Measurements from ENCODE around the gene OR2AG2.
"Not testable (repeated sequence)": the region's sequence is repeated elsewhere in the genome, so short reads cannot be mapped to it uniquely, and the experiment has no call there.

Gene OR2AG2, protein sequence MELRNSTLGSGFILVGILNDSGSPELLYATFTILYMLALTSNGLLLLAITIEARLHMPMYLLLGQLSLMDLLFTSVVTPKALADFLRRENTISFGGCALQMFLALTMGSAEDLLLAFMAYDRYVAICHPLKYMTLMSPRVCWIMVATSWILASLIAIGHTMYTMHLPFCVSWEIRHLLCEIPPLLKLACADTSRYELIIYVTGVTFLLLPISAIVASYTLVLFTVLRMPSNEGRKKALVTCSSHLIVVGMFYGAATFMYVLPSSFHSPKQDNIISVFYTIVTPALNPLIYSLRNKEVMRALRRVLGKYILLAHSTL

DNA sequence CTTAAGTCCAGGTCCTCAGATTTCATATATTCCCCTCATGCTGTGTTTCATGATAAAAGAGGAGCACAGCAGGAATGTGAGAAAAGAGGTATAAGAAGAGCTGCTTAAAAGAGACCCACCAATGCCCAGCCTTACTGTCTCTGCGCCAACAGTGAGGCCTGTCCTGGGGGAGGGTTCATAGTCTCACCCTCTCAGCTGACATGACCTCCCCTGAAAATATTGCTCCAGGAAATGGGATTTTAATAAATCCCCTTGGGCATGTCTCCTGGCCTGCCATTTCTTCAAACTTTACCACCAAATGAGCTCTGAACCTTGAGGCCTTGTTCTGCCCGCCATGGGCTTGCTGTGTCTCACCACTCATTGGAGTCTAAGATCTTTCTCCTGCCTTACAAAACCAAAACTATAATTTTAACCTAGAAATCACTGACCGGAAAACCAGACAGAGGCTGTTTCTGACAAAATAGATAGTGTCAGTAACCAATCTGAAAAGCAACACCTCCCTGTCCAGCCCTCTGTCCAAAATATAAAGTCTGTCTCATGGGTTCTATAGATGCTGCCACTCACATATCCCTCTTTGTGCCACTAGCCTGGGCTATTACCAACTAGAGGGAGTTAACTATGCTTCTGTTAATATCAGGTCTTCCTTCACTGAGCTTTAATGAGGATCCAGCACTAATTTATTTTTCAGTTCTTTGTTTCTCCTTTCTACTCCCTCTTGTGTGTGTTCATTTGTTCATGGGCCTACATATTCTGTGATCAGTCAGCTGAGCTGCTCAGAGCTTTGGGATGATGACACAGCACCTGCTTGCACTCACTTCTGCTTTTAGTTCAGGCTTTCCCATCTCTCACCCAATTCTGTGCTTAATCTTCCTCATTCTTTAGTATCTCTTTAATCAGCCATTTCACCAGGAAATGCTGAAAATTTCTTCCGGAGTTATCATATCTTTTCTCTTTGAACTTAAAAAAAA is at the start of gene OR2AG2:
Gene OR2AG2, minus strand, starts transcription at position 51 of the 968 bp plus-strand sequence. CDS start 3,019 bp downstream, outside the sequence.
- peak; percentile 79 to 85 (median 84) for DNase-seq

DNA sequence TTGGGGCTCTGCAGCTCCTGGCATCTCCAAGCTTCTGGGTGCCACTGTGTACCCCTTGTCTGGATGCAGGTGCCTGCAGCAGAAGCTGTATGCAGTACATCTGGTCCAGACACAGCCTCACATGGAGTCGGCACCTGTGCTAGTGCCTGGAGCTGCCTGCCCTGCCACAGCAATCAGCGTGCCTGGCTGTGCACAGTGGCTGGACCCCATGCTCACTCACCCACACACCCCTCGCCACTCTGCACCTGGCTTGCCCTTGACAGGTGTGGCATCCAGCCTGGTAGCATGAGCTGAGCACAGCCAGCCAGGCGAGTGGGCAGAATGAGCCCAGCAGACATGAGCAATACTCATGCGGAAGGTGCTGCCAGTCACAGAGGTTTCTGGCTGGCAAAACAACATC is 47.2 kb upstream of the OR2AG2 start:
- DNase-seq = no peak

DNA sequence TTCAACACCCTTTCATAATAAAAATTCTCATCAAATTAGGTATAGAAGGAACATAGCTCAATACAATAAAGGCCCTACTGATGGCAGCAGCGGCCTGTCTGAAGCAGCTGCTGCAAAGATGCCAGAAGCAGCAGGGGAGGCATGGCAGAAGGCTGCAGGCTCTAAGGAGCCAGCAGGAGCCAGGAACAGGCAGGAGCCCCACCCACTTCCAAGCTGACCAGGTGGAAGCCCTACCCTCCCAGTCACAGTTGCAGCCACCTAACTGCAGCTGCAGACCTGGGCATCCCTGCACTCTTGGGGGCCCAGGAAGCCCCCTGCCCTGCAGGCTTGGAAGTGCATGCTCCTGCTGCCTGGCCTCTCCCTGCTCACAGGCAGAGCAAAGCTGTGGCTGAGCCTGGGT is 45.9 kb upstream of the OR2AG2 start:
- DNase-seq = no peak

DNA sequence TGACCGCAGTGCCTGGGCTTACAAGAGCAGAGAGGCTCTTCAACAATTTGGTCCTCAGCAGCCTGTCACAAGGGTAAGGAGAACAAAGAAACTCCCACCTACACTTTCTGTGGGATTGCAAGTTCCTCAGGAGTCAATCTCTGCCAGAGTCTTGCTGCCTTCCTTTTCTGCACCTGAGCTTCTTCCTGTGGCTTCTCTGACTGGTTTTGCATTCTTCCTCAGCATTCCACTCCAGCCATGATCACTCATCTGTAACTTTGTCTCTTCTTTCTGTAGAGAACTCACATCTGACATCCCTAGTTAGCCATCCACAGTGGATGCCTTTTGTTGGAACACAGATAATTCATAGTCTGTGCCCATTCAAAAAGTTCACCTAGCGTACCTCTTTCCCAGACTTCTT is 41.9 kb upstream of the OR2AG2 start:
- no peak for DNase-seq

DNA sequence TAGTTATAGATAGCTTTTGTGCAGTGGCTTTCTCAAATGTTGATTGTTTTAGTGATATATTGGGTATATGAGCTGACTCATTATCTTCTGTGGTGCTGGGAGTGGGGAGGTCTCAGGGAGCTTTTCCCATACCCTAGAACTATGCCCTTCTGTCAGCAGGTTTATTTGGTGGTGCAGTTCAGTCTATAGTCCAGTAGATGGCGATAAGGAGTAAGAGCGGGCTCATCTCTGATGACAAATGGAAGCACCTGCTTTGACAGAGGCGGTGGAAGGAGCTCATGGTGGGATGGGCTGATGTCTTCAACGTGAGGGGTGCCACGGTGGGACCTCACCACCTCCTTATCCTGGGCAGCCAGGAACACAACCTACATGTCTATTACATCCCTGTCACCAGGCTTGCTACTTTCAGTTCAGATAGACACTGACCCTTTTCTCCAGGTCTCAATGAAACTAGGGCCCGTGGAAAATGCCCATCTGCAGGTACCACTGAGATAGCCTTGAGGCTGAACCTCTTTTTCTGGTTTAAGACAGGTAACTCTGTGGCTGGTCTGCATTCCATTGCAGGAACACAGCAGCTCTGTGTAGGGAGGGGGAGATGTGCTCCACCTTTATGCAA is 40.7 kb upstream of the OR2AG2 start:
- peak; percentile 49 to 66 (median 52) for DNase-seq

DNA sequence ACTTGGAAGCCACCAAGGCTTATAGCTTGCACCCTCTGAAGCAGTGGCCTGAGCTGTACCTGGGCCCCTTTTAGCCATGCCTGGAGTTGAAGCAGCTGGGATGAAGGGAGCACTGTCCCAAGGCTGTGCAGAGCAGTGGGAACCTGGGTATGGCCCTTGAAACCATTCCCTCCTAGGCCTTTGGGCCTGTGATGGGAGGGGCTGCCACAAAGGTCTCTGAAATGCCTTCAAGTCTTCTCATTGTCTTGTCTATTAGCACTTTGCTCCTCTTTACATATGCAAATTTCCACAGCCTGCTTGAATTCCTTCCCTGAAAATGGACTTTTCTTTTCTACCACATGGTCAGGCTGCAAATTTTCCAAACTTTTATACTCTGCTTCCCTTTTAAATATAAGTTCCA is 29.3 kb upstream of the OR2AG2 start:
- DNase-seq = not testable (repeated sequence)

DNA sequence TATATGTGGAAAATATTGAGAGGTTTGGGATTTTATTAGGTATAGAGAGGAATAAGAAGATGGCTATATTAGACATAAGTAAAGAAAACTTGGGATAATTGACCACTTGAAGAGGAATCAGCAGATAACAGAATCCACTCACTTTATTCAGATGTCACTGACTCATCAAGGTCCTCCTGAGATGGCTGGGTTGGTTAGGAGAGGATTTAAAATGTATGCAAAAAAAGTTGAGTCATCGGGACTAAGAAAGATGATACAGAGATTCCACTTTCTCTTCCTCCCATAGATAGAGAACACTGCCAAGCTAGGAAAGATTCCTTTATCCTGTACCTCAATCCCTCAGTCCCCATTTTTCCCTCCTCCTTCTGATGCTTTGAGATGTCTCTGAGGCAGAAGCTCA is 27.6 kb upstream of the OR2AG2 start, which contains the start of gene OR6A2:
Gene OR6A2, minus strand, starts transcription at position 288 of the 400 bp plus-strand sequence. CDS start 3,981 bp downstream, outside the sequence.
- DNase-seq = peak; percentile 13 to 54 (median 44)

DNA sequence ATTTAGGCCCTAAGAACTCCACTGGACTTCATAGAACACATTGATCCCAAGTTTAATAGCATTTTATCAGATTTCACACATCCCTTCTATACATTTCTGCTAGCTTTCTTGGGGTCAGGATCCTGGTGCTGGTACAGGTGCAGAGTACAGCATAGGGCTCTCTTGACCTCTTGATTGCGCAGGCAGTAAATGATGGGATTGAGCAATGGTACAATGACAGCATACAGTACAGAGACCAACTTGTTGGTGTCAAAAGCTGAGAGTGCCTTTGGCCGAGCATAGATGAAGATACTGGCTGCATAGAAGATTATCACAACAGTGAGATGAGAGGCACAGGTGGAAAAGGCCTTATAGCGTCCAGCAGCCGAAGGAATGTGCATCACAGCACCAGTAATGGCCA is 22.9 kb upstream of the OR2AG2 start:
- no peak for DNase-seq

DNA sequence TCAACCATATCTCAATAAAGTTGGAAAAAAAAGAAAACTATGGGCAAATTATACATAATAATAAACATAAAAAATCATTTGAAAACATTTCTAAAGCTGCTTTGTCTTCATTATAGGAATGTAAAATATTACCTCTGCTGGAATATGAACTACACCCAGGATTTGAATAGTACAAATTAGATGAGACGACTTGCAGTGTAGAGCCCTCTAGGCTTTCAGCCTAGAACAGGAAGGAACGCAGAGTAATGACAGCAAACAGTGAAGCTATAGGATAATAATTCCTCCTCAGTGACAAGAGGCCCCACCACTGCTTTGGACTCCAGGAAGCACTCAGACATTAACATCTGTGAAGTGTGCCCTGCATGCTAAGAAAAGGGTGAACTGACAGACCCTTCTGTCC is 18.8 kb upstream of the OR2AG2 start:
- no peak for DNase-seq

DNA sequence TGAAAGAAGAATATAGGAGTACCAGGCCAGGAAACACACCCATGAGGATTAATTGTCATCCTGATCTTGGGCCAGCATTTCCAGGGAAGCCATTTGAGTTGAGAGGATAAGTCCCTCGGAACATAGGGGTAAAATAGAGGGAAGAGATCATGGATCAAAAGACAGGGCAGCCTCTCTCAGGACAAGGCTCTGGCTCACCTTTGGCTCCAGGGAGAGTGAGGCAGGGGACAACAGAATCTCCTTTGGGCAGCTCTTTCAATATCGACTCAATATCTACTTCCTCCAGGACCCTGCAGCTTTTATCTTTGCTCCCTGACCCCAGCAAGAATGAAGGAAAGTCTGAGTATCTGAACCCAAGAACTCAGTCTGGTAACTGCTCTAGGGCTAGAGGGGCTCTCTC is 10.9 kb upstream of the OR2AG2 start, which contains the start of gene OR2AG1:
Gene OR2AG1, plus strand, starts transcription at position 301 of the 400 bp plus-strand sequence. CDS start 2,018 bp downstream, outside the sequence.
- no peak for DNase-seq

DNA sequence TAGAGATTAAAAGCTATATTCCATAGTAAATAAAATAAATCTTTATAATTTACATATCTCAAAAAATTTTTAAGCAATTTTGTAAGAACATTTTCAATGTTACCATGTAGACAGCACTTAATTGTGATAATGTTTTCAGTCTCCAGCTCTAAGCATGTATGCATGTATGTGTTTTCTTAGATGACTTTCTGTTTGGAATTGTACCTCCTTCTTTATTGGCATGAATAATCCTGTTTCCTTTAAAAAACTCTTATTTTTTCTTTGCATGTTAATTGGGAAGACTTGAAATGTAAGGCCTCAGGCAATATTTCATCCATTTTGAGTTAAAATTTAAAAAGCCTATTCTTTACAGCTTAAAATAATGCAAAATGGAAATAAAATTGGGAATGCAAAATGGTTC is 9.1 kb upstream of the OR2AG2 start:
- no peak for DNase-seq

DNA sequence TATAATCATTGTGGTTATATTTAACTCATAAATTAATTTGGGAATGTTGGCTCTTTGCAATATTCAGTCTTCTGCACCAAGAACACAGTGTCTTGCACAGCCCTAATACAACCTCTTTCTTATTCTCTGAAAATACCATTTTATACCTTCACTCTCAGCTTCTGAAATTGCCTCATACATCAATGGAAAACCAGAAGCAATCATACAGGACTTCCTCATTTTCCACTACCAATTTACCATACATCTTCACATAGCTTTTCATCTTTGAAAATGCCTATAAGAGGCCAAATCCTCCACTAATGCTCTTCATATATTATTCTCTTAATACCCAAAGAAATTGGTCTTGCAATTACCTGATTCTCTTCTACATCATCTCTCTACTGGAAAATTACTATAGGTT is 6.7 kb upstream of the OR2AG2 start:
- peak in 1 of 3 donors; percentile 22 for DNase-seq

DNA sequence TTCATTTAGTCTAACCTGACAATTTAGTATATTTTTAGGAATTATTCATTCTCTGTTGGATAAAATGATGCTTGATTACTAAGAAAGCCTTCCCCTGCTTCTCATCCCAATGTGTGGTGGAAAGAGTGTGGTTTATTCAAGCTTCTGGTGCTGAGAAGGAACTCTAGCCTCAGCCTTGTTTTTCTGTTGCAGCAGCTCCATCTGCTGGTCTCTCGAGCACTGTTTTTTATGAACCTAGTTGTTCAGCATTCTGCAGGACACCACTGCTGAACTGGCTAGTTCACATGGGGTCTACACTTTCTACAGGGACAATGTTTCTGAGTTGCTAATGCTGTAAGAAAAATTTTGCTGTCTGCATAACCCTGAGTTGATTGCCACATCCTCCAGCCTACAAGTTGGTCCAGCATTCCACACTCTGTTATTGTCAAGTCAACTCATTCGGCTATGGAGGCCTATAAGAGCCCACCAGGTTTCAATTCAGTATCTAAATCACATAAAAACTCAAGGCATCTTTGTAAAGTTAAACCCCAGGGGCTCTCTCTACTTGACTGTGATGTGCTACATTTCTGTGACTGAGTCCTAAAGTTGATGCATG is 14.3 kb downstream of the OR2AG2 start:
- peak; percentile 70 to 73 (median 72) for DNase-seq

DNA sequence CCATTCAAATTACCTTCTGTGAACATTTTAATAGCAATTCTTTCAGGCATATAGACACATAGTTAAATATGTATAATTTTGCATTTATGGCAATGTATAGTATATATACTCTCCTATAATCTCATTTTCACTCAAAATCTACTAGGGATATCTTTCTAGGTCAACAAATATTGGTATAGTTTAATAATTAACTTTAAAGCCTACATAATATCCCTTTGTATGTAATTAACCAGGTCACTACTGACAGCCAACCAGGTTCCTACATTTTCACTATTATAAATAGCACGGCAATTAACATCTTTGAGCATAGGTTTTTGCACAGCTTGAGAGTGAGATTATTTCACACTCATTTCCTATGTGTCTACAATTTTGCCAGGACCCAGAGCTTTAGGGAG is 15.8 kb downstream of the OR2AG2 start:
- DNase-seq = no peak

DNA sequence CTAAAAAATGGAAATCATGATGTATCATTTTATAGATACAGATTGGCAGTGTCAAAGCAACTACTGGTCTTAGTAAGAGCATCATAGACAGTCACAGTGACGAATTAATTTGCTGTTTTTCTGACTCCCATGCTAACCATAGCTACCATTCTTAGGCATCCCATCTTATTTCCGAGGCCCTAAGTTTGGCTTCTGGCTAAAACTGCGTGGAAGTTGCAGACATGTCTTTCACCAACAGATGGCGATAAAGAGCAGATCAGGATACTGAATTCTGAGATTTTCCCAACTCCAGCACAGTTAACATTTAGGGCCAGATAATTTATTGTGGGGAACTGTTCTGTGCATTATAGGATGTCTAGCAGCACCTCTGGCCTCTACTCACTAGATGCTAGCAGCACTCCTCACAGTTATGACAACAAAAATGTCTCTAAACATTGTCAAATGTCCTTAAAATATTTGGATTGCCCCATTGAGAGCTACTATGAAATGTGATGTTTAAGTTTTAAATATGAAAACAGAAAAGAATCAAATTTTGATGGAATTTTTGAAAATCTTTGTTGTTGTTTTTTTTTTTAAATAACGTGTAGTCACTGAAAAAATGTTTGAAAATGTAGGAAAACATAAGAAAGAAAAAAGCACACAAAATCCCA is 16.3 kb downstream of the OR2AG2 start:
- DNase-seq = peak; percentile 61 to 73 (median 66)

DNA sequence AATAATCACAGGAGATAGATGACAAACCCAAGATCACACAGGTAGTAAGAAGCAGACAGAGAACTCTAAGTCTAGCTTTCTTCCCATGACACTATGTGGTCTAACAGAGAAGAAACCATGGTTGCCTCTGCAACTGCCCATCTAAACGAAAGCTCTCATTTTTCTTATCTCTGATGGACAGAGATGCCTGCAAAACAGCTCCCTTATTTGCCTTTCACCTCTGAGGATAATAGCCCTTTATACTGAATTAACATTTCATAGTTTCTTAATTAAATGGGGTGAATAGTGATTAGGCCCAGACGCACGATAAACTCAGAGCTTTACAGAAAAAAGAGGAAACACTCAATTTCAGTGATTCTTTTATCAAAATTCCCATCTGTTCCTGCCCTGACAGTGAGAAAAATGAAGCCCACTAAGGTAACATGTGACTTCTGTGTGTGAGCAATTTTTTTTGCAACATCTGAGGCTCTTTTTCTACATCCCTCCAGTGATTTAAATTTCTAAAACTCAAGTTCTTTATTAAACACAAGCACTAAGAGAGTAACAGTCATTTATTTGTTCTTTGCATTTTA is 24.6 kb downstream of the OR2AG2 start:
- peak in 1 of 3 donors; percentile 35 for DNase-seq

DNA sequence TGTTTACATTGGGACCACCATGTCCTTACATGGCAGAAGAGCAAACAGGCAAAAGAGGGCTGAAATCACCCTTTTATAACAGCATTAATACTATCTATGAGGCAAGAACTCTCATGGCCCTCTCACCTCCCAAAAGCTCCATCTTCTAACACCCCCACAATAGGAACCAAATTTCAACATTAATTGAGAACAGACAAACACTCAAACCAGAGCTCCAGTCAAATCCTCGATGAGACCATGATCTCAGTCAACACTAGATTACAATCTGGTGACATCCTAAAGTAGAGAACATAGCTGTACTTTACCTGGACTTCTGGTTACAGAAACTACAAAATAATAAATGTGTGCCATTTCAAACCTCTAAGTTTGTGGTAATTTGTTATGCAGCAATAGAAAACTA is 25.1 kb downstream of the OR2AG2 start:
- DNase-seq = no peak

DNA sequence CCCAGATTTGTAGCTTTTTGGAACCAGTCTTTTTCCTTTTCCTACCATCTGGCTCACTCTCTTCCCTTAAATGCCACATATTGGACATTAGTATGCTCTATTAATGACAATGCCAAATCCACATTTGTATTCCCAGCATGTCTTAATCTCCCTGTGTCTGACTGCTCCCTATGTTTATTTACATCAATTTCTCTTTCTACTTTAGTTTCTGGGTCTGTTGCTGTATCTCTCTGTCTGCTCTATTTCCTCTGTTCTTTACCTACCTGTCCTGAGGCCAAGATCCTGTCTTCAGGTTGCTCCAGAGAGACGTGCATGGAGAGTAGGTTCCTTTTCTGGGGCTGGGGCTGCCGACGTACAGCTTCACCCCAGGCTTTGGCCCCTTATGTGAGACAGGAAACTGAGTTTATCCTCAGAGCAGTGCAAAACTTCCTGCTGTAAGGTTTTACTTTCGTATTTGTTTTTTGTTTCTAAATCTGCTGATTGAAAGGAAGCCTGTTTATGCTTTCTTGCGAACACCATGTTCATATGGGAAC is 25.6 kb downstream of the OR2AG2 start:
- peak; percentile 29 to 57 (median 39) for DNase-seq

DNA sequence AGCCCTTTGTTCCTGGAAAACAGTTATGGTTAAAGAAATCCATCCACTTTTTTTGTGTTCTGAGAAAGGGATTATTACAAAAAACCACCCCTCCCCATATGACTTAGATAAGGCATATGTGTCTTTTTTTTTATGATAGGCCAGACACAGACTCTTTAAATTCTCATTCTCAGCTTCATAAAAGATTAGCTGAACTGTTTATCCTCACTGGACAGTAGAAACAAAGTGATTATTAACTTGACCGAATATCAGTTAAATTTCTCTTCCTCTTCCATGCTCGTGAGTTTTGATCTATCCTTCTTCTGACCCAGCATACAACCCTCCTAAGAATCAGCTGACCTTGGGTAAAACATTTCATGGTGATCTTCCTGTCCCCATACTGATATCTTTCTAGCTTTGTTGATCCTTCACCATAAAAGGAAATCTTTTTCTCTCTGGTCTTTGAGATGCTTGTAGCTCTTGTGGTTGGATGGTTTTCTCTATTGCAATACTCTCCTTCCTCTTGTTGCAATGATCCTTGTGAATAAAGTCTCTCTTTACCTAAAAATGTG is 26.2 kb downstream of the OR2AG2 start:
- DNase-seq = no peak

DNA sequence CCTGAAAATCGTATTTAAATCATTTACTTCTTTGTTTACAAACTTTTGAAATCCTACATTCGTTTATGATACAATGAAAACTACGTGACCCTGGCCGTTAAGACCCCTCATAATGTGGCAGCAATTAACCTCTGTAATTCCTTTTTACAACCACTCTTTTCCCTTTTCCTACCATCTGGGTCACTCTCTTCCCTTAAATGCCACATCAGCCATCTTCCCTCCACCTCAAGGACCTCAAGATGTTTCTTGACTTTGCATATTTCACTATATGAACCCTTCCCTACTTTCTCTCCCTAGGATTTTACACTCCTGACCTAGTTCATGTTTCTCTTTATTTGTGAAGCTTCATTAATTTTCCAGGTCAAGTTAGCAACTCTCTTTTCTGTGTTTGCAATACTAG is 26.8 kb downstream of the OR2AG2 start:
- DNase-seq = no peak

DNA sequence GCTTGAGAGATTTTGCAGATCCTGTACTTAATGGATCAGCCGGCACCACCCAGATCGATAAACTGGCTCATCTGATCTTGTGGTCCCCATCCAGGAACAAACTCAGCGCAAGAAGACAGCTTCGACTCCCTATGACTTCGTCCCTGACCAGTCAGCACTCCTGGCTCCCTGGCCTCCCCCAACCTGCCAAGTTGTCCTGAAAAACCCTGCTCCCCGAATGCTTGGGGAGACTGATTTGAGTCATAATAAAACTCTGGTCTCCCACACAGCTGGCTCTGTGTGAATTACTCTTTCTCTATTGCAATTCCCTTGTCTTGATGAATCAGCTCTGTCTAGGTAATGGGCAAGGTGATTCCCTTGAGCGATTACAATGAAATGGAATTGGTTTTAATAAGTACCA is 29.5 kb downstream of the OR2AG2 start:
- DNase-seq = no peak

Measured in suppressor macrophage treated with lipopolysaccharide for 1 hour (primary cell).